Panc1 (cell line): Measurements from ENCODE around the gene PRKG1.

Experiments used
- CTCF ChIP-seq: fragments of 450-650 bp; IDR thresholded peaks from 2 replicates; pipeline ENCODE4 v1.5.1; 2017; ENCODE audit warnings: mild to moderate bottlenecking
- POLR2AphosphoS5 ChIP-seq: IDR thresholded peaks from 2 replicates; pipeline ENCODE4 v1.6.1; 2012; ENCODE audit warnings: mild to moderate bottlenecking, low read depth, low read length, moderate library complexity
- REST ChIP-seq, 2 experiments: IDR thresholded peaks; 2 replicates each; pipeline ENCODE4 v1.6.1; 2011 to 2012; ENCODE audit warnings: low read depth in 2 of 2, control low read depth in 1 of 2, low read length in 1 of 2, mild to moderate bottlenecking in 1 of 2, moderate library complexity in 1 of 2; ENCODE audit not compliant: insufficient read depth in 1 of 2
- SIN3A ChIP-seq: IDR thresholded peaks from 2 replicates; pipeline ENCODE4 v1.6.1; 2012; ENCODE audit warnings: low read depth, mild to moderate bottlenecking, low read length, moderate library complexity, borderline replicate concordance; ENCODE audit not compliant: insufficient read depth
- TCF7L2 ChIP-seq: IDR thresholded peaks from 2 replicates; pipeline ENCODE4 v1.6.1; 2011; ENCODE audit warnings: mild to moderate bottlenecking, low read depth, low read length, inconsistent platforms

GRCh38 chr10:51615764-51616298 is 541.5 kb downstream of the PRKG1 start:
- no peak for TF ChIP-seq CTCF
- TF ChIP-seq REST (IDR thresholded peaks at IDR 0.05; ENCODE audit: insufficient read depth in 1 of 2, low read depth in 2 of 2, low read length in 1 of 2), result no peak
- no peak for TF ChIP-seq SIN3A
- no peak for TF ChIP-seq POLR2AphosphoS5
- no peak for TF ChIP-seq TCF7L2
